Hypothalamus (tissue), 51 donors: Measurements from ENCODE around the gene GREB1.

Experiments used
- DNase-seq, 51 donors: peaks; one replicate each; lab custom pipeline; 2025; lab: John Stamatoyannopoulos, UW

The GREB1 gene, protein sequence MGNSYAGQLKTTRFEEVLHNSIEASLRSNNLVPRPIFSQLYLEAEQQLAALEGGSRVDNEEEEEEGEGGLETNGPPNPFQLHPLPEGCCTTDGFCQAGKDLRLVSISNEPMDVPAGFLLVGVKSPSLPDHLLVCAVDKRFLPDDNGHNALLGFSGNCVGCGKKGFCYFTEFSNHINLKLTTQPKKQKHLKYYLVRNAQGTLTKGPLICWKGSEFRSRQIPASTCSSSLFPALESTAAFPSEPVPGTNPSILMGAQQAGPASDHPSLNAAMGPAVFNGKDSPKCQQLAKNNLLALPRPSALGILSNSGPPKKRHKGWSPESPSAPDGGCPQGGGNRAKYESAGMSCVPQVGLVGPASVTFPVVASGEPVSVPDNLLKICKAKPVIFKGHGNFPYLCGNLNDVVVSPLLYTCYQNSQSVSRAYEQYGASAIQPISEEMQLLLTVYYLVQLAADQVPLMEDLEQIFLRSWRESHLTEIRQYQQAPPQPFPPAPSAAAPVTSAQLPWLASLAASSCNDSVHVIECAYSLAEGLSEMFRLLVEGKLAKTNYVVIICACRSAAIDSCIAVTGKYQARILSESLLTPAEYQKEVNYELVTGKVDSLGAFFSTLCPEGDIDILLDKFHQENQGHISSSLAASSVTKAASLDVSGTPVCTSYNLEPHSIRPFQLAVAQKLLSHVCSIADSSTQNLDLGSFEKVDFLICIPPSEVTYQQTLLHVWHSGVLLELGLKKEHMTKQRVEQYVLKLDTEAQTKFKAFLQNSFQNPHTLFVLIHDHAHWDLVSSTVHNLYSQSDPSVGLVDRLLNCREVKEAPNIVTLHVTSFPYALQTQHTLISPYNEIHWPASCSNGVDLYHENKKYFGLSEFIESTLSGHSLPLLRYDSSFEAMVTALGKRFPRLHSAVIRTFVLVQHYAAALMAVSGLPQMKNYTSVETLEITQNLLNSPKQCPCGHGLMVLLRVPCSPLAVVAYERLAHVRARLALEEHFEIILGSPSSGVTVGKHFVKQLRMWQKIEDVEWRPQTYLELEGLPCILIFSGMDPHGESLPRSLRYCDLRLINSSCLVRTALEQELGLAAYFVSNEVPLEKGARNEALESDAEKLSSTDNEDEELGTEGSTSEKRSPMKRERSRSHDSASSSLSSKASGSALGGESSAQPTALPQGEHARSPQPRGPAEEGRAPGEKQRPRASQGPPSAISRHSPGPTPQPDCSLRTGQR (N-terminal part only)

DNA sequence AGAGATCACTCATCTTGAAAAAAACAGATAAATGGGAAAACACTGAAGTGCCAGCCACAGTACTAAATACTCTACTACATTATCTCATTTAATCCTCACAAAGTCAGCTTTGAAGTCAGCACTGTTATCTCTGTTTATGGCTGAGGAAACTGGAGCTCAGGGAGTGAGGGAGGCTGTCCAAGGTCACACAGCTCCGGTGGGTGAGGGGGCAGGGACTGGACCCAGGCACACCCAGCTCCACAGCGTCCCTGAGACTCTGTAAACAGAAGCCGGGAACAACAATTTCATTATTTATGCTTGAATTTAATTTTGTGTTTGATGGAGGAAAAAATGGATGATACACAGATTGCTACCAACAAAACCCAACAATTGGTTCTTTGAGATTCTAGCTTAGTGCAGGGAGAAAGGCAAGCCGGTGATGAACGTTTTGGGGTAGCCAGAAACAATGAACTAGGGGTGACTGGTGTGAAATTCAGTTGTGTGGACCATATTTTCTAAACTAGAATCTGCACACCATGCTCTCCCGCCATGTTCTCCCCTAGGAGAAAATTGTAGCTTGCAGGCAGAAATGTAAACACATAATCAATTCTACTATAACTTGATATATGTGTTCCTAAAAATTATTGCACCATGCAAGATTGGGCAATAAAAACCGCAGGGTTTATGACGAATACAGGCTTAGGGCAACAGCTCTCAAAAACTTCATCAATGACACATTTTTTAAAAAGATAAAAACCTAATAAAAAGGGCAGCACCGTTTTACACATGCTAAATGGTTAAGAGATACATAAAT, at the start of gene GREB1:
TSS of gene GREB1 (plus strand) at position 768 of the 793 bp plus-strand sequence. CDS start 22,570 bp downstream, outside the sequence.
- no peak for DNase-seq

DNA sequence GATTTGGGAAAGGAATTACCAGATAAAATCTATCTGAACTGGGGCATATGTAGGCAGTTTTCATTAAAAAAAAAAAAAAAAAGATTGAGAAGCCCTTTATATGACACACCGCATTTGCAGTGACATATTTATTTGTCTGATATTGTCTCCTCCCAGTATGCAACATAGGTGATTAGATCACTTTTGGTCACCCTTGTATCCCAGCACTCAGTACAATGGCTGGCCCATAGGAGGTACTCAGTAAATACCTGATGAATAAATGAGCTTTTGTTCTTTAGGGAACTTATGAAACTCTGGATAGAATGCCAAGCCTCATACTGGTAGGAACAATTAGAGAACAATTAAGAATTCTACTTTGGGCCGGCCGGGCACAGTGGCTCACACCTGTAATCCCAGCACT, 45.0 kb upstream of the GREB1 start:
- DNase-seq, result no peak

DNA sequence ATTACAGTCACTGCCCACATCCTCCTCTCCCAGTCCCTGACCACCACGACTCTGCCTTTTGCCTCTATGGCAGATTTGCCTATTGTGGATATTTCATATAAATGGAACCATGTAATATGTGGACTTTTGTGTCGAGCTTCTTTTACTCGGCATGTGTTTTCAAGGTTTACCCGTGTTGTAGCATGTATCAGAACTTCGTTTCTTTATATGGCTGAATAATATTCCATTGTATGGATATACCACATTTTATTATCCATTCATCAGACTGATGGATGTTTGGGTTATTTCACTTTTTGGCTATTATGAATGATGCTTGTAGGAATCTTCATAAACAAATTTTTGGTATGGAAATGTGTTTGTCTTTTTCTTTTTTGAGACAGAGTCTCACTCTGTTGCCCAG, 43.7 kb upstream of the GREB1 start:
- no peak for DNase-seq

- no peak for DNase-seq
Observed at GRCh38 chr2:11491348-11491933, 42.4 kb upstream of the GREB1 start.

DNA sequence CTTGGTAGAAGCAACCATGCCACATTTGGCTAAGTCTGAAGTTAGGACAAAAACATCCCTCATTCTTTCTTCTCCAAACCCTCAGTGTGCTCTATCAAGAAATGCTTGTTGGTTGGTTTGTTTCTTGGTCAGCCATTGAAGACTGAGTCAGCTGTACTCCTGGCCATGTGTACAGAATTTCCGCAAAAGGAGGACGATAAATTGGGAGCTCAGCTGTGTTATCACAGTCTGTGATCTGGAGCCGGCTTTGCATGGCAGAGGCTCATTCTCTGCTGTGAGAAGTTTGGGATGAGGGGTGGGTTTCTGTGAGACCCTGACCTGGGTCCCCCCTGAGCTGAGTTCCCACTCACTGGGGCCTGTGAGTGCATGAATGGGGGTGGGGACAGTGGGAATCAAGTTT, 41.6 kb upstream of the GREB1 start:
- DNase-seq, result no peak

- DNase-seq, result no peak
Observed at GRCh38 chr2:11492720-11493119, 41.1 kb upstream of the GREB1 start.

DNA sequence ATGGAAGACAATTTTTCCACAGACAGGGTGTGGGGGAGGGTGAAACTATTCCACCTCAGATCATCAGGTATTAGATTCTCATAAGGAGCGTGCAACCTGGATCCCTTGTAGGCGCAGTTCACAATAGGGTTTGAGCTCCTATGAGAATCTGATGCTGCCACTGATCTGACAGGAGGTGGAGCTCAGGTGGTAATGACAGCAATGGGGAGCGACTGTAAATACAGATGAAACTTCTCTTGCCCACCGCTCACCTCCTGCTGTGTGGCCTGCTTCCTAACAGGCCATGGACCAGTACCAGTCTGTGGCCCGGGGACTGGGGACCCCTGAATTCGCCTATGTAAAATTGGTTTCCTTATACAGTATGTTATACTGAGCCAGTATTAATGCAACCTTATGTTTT, 40.6 kb upstream of the GREB1 start:
- no peak for DNase-seq

- DNase-seq, result no peak
Observed at GRCh38 chr2:11494310-11494709, 39.5 kb upstream of the GREB1 start.

DNA sequence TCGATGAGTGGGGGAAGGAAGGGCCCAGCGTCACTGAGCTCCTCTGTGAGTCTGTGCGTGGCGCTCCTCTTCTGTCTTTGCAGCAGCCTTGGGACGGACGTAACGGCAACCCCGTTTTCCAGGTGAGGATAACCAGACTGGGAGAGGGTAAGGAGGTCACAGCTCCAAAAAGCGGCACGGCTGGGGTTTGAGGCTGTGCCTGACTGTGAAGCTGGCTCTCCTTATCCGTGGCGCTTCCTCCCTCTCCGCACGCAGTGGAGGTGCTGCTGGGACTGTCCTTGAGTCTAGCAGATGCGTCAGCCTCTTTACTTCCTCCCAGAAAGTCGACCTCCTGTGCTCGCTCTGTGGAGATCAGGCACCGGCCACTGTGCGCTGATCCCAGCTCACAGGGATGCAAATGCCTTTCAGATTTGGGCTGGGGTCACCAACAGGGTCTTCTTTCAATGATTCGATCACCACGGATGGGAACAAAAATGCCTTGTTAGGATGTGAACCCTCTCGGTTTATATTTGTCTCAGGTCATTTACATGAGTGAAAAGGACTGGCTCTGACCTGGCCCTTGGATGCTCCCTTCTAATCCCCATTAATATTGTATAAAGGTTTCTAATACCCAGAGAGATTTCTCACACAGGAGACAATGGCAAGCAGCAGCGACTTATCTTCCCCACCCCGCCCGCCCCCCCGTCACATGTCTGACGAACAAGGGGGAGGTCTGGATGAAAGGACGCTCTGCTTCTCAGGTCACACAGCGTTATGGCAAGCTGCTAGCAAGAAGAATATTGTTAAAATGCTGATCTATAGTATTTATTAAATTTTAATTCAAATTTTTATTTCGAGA, 37.8 kb upstream of the GREB1 start:
- DNase-seq, result peak in 23 of 51 donors; percentile 5 to 68 (median 31)

DNA sequence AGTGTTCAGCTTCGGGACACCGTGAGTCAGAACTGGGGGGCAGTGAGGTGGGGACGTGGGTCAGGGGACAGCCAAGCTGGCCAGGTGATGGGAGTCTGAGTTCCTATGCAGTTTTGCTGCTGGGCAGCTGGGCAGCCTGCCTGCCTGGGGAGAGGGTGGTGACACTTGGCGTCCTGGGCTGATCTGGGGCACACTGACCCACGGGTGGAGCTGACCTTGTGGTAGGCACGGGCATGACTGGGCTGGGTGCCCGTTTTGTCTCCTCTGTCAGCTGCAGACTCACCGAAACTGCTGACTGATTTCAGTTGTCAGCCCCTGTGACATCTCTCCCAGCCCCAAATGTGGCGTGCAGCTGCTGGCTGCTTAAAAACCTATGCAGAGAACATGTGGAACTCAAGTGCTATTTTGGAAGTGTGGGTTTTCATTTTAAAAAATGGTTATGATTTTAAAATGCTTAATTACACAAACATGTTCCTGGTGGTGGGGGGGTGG, 35.3 kb upstream of the GREB1 start:
- DNase-seq, result peak in 44 of 51 donors; percentile 19 to 85 (median 64)

GRCh38 chr2:11499081-11499743, 34.6 kb upstream of the GREB1 start:
- peak in 27 of 51 donors; percentile 17 to 66 (median 49) for DNase-seq

DNA sequence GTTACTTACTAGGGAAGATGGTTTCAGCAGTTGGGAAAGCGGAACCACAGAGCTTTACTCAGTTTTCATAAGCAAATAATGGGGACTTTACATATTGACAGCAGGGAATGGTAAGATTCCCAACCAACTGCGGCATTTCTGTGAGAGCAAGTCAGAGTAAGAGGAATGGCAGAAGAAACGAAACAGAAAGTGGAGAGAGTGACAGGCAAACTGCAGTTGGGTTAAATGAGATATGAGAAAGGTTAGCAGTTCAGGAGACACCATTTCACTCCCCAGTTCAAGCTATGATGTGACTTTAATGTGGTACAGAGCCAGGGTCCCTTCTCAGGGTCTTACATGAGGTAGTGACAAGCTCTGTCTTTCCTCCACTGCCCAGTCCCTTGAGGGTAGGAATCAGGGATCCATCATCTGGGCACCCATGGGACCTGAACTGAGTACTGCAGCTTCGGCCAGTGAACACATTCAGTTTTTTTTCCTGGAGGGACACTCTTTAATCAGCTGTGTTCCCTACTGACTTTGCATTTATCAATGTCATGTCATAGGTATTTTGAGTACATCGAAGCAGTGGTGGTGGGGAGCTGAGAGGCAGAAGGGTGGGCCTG, 33.0 kb upstream of the GREB1 start:
- DNase-seq, result no peak

GRCh38 chr2:11502740-11503292, 31.0 kb upstream of the GREB1 start:
- DNase-seq, result no peak

DNA sequence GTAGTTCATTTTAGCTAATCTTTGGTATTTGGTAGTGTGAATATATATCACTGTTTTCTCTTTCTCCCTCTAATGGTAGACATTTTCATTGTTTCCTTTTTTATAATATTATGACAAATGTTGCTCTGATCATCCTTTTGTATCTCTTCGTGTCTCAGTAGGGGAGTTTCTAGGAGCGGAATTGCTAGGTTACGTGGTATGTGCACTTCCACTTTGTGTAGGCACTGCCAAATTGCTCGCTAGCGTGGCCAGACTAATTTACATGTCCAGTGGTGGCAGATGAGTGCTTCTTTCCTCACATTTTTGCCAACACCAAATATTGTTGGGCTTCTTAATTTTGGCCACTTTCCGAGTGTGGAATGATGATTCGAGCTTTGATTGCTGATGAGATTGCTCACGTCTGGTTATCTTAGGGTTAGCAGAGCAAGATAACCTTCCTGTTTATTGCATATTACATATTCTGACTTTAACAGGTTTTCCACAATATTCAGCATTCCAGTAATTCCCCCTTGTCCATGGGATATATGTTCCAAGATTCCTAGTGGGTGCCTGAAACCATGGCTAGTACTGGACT, 30.4 kb upstream of the GREB1 start:
- DNase-seq, result no peak

GRCh38 chr2:11505652-11506610, 27.9 kb upstream of the GREB1 start:
- DNase-seq, result no peak

DNA sequence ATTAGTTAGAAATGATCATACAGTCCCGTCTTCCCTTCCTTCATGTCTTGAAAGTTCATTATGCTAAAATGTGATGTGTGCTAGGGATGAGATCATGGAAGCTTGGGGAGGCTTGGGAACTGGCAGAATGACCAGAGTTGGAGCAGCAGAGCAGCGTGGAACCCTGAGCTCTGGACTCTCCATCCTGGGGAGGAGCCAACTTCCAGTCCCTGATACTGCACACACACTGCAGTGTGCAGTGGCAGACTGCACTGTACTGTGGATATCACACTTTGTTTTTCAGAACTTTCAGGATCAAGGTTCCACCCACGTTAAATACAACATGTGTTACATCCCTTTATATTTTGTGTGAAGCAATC, 27.3 kb upstream of the GREB1 start:
- DNase-seq, result peak in 1 of 51 donors; percentile 10
